ENCODE results near the gene MYBBP1A. TPM values are rescaled to one million over a fixed set of nuclear protein-coding genes. Genes with fewer than 3 reads are reported as not detected.
A peak's percentile ranks its signal among the peaks of the same experiment; 100 is the strongest.

MYBBP1A gene
- total and polyA plus RNA-seq, 2 of the 4 experiments (the other 2 are of a cell fraction): 22.6 to 45.9 TPM

- Histone ChIP-seq H2AK9ac (replicated peaks; ENCODE audit: low read depth, low read length, poor library complexity) (no peak overlapping the region), H4K5ac (ENCODE audit: low read depth, low read length) (no peak overlapping the region; the same call in 1 of the 2 replicates), H3K27me3 (ENCODE audit: control insufficient read depth, insufficient read depth, low read length) (peaks cover 14% of the 10 kb centered on the region), H3K4me1 (ENCODE audit: control insufficient read depth, insufficient read depth, low read length) (peaks cover 20% of the 10 kb centered on the region; the same call in 1 of the 2 replicates), H4K20me1 (ENCODE audit: insufficient read depth, low read length) (no peaks in the 10 kb centered on the region), H3K9ac (ENCODE audit: low read depth, low read length) (no peak overlapping the region), H4K91ac (ENCODE audit: insufficient read depth, low read depth, low read length) (no peak overlapping the region), H2AK5ac (ENCODE audit: low read depth, low read length) (no peak overlapping the region), H3K23ac (ENCODE audit: low read depth, low read length) (no peak overlapping the region), H3K36me3 (ENCODE audit: control insufficient read depth, insufficient read depth, low read length) (no peaks in the 10 kb centered on the region), H3K4me3 (ENCODE audit: insufficient read depth, low read depth, low read length) (no peak overlapping the region), H3K56ac (ENCODE audit: extremely low read depth, insufficient read depth, low read length) (no peak overlapping the region), H2BK20ac (ENCODE audit: low read depth, low read length) (no peak overlapping the region), H2BK120ac (ENCODE audit: low read depth, low read length) (no peak overlapping the region), H2AFZ (replicated peaks; ENCODE audit: low read length, poor library complexity) (peak overlapping the region; percentile 5), H4K8ac (ENCODE audit: low read depth in 2 of 2, low read length in 2 of 2) (no peak overlapping the region), H3K14ac (replicated peaks; ENCODE audit: low read depth, low read length) (no peak overlapping the region), H3K4ac (ENCODE audit: low read depth, low read length) (no peak overlapping the region), H3K18ac (ENCODE audit: low read depth, low read length) (no peak overlapping the region; the same call in 1 of the 2 replicates), H3K4me2 (ENCODE audit: low read depth, low read length) (no peak overlapping the region), H3K9me1 (ENCODE audit: insufficient read depth, low read length) (peaks cover 3% of the 10 kb centered on the region; the same call in 1 of the 2 replicates), H2BK15ac (ENCODE audit: low read depth, low read length) (no peak overlapping the region), H3K9me3 (ENCODE audit: control insufficient read depth, insufficient read depth, low read length) (no peaks in the 10 kb centered on the region), H3K79me1 (ENCODE audit: low read depth in 1 of 2, low read length in 2 of 2) (no peaks in the 10 kb centered on the region), H2BK5ac (ENCODE audit: low read depth, low read length, poor library complexity, severe bottlenecking) (no peak overlapping the region), H3K27ac (ENCODE audit: insufficient read depth, low read length) (no peak overlapping the region)
- intact Hi-C loops (cut with micrococcal nuclease): no loop called here
- POLR2A ChIA-PET (ENCODE audit: unreplicated experiment): no interaction called here
- TF ChIP-seq, protein P1, sequence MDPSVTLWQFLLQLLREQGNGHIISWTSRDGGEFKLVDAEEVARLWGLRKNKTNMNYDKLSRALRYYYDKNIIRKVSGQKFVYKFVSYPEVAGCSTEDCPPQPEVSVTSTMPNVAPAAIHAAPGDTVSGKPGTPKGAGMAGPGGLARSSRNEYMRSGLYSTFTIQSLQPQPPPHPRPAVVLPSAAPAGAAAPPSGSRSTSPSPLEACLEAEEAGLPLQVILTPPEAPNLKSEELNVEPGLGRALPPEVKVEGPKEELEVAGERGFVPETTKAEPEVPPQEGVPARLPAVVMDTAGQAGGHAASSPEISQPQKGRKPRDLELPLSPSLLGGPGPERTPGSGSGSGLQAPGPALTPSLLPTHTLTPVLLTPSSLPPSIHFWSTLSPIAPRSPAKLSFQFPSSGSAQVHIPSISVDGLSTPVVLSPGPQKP (IDR thresholded peaks at IDR 0.05; ENCODE audit: borderline replicate concordance, low read depth, low read length): no peak
- TF ChIP-seq CEBPB (IDR thresholded peaks at IDR 0.05; ENCODE audit: low read depth, low read length): no peak
- no peak for TF ChIP-seq RFX5 (IDR thresholded peaks at IDR 0.05; ENCODE audit: low read depth, low read length)
- TF ChIP-seq MAZ (IDR thresholded peaks at IDR 0.05; ENCODE audit: borderline replicate concordance, low read depth, low read length): no peak
- TF ChIP-seq BHLHE40 (IDR thresholded peaks at IDR 0.05; ENCODE audit: low read depth, low read length): no peak
- TF ChIP-seq POLR2A (IDR thresholded peaks at IDR 0.05; ENCODE audit: low read depth, low read length): no peak
- TF ChIP-seq RCOR1 (IDR thresholded peaks at IDR 0.05; ENCODE audit: insufficient replicate concordance, low read length): no peak
- TF ChIP-seq FOS (IDR thresholded peaks at IDR 0.05; ENCODE audit: low read depth, low read length): no peak
- TF ChIP-seq NFE2L2 (IDR thresholded peaks at IDR 0.05; ENCODE audit: low read depth, low read length): no peak
- TF ChIP-seq, protein P2, sequence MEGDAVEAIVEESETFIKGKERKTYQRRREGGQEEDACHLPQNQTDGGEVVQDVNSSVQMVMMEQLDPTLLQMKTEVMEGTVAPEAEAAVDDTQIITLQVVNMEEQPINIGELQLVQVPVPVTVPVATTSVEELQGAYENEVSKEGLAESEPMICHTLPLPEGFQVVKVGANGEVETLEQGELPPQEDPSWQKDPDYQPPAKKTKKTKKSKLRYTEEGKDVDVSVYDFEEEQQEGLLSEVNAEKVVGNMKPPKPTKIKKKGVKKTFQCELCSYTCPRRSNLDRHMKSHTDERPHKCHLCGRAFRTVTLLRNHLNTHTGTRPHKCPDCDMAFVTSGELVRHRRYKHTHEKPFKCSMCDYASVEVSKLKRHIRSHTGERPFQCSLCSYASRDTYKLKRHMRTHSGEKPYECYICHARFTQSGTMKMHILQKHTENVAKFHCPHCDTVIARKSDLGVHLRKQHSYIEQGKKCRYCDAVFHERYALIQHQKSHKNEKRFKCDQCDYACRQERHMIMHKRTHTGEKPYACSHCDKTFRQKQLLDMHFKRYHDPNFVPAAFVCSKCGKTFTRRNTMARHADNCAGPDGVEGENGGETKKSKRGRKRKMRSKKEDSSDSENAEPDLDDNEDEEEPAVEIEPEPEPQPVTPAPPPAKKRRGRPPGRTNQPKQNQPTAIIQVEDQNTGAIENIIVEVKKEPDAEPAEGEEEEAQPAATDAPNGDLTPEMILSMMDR (conservative IDR thresholded peaks at IDR 0.05; ENCODE audit: low read depth, low read length): no peak
- TF ChIP-seq CHD1 (IDR thresholded peaks at IDR 0.05; ENCODE audit: low read depth, low read length): no peak
- TF ChIP-seq MAFK (IDR thresholded peaks at IDR 0.05; ENCODE audit: low read depth, low read length): no peak
- TF ChIP-seq SMC3 (IDR thresholded peaks at IDR 0.05; ENCODE audit: low read depth, low read length): no peak
- no peak for TF ChIP-seq MXI1 (IDR thresholded peaks at IDR 0.05; ENCODE audit: borderline replicate concordance, low read depth, low read length)
- TF ChIP-seq, protein P3, sequence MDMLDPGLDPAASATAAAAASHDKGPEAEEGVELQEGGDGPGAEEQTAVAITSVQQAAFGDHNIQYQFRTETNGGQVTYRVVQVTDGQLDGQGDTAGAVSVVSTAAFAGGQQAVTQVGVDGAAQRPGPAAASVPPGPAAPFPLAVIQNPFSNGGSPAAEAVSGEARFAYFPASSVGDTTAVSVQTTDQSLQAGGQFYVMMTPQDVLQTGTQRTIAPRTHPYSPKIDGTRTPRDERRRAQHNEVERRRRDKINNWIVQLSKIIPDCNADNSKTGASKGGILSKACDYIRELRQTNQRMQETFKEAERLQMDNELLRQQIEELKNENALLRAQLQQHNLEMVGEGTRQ (IDR thresholded peaks at IDR 0.05; ENCODE audit: low read depth, low read length): no peak
- TF ChIP-seq RAD21 (IDR thresholded peaks at IDR 0.05; ENCODE audit: low read length): no peak
- CTCF ChIA-PET: interaction anchor here (1.0 kb wide), 1 partner anchor 127 kb away, joined by 3 read pairs; no protein-coding TSS in a partner anchor
- in situ Hi-C loops (cut with MboI; ENCODE audit: low sequenced_read_pairs): no loop called here
- dilution Hi-C loops (cut with HindIII; ENCODE audit: low sequenced_read_pairs, unreplicated experiment): no loop called here
- no peak for ATAC-seq (ENCODE audit: low read depth)
- BruUV-seq (replicated peaks): no TSS peak
- DNase-seq: no peak
- WGBS, 2 experiments (ENCODE audit: extremely low coverage in 2 of 2, insufficient read length in 1 of 2): 65% methylated on average over 7 of the region's 13 CpGs; no CpG with 5 or more reads in 1 of the 2 experiments
Observed at GRCh38 chr17:4600563-4600962, 45.4 kb upstream of the MYBBP1A start.
